Parathyroid adenoma (tissue), 2 donors: ENCODE measurements around the gene GALNT16.

ENCODE experiments used
- H2AFZ ChIP-seq: fragments of 300-600 bp; sonication (generic); one replicate; pipeline ENCODE4 v1.7.0; 2017; ENCODE audit warnings: antibody characterized with exemption, mild to moderate bottlenecking
- H3K27ac ChIP-seq: fragments of 300-600 bp; sonication (generic); one replicate; pipeline ENCODE4 v1.7.0; 2017
- H3K27me3 ChIP-seq: fragments of 300-600 bp; sonication (generic); one replicate; pipeline ENCODE4 v1.7.0; 2017; ENCODE audit warnings: low read length; ENCODE audit not compliant: control insufficient read depth, insufficient read depth
- H3K36me3 ChIP-seq: fragments of 300-600 bp; sonication (generic); one replicate; pipeline ENCODE4 v1.7.0; 2017; ENCODE audit warnings: low read length; ENCODE audit not compliant: control insufficient read depth, insufficient read depth
- H3K4me1 ChIP-seq: fragments of 300-600 bp; sonication (generic); one replicate; pipeline ENCODE4 v1.7.0; 2017; ENCODE audit warnings: control low read depth
- H3K4me2 ChIP-seq: fragments of 300-600 bp; sonication (generic); one replicate; pipeline ENCODE4 v1.7.0; 2017; ENCODE audit warnings: low read length
- H3K4me3 ChIP-seq: fragments of 300-600 bp; sonication (generic); one replicate; pipeline ENCODE4 v1.7.0; 2017; ENCODE audit warnings: low read depth, low read length
- H3K79me2 ChIP-seq: fragments of 300-600 bp; sonication (generic); one replicate; pipeline ENCODE4 v1.7.0; 2017; ENCODE audit warnings: control low read depth
- H3K9ac ChIP-seq: fragments of 300-600 bp; sonication (generic); one replicate; pipeline ENCODE4 v1.7.0; 2017; ENCODE audit warnings: mild to moderate bottlenecking
- H3K9me3 ChIP-seq: fragments of 300-600 bp; sonication (generic); one replicate; pipeline ENCODE4 v1.7.0; 2017; ENCODE audit warnings: low read length; ENCODE audit not compliant: control insufficient read depth
- TF ChIP-seq, protein P1 (sequence below): fragments of 300-600 bp; sonication (generic); IDR thresholded peaks from one replicate; pipeline ENCODE4 v1.7.0; 2017; ENCODE audit warnings: antibody characterized with exemption, mild to moderate bottlenecking
- donor health status: primary hyperparathyroidism.

Gene GALNT16

GRCh38 chr14:69280746-69281291 is 20.9 kb downstream of the GALNT16 start:
- Histone ChIP-seq H3K27ac (no peak overlapping the region), H3K79me2 (no peaks in the 10 kb centered on the region), H2AFZ (no peak overlapping the region), H3K4me2 (no peak overlapping the region), H3K9ac (no peak overlapping the region), H3K36me3 (no peaks in the 10 kb centered on the region), H3K4me3 (no peak overlapping the region), H3K9me3 (no peaks in the 10 kb centered on the region), H3K4me1 (no peaks in the 10 kb centered on the region), H3K27me3 (no peaks in the 10 kb centered on the region)
- TF ChIP-seq, protein P1, sequence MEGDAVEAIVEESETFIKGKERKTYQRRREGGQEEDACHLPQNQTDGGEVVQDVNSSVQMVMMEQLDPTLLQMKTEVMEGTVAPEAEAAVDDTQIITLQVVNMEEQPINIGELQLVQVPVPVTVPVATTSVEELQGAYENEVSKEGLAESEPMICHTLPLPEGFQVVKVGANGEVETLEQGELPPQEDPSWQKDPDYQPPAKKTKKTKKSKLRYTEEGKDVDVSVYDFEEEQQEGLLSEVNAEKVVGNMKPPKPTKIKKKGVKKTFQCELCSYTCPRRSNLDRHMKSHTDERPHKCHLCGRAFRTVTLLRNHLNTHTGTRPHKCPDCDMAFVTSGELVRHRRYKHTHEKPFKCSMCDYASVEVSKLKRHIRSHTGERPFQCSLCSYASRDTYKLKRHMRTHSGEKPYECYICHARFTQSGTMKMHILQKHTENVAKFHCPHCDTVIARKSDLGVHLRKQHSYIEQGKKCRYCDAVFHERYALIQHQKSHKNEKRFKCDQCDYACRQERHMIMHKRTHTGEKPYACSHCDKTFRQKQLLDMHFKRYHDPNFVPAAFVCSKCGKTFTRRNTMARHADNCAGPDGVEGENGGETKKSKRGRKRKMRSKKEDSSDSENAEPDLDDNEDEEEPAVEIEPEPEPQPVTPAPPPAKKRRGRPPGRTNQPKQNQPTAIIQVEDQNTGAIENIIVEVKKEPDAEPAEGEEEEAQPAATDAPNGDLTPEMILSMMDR = no peak

DNA sequence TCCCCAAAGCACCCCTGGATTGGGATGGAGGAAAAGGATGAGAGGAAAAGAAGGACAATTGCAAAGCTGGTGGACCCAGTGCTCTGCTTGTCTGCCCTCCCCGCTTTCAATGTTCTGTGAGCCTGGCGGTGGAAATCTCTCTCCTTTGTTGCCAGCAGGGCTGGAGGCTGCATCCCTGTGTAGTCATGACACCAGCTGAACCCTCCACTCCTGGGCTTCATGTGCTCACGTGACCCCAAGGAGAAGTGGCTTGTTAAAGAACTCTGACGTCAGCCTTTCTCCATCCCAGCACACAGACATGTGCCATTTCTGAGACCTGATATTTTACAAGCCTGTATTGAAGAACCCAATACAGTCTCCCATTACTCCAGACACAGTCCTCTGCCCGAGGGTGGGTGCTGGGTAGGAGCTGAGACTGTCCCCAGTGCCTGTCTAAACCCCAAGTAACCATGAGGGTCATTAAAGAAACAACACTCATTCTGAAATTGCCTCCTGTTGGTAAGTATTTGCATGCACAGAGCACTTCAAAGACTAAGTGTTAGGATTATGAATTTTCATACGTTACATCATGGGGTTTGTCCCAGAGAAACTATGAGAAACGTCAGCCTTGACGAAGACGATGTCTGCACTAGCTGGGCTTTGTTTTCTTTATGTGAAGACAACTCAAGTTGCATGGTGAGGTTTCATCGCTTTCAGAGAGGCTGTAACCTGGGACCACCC is 21.7 kb downstream of the GALNT16 start:
- Histone ChIP-seq H3K4me1 (no peaks in the 10 kb centered on the region), H3K4me2 (no peak overlapping the region), H3K36me3 (no peaks in the 10 kb centered on the region), H3K27ac (no peak overlapping the region), H2AFZ (no peak overlapping the region), H3K27me3 (no peaks in the 10 kb centered on the region), H3K79me2 (no peaks in the 10 kb centered on the region), H3K4me3 (no peak overlapping the region), H3K9ac (no peak overlapping the region), H3K9me3 (no peaks in the 10 kb centered on the region)
- TF ChIP-seq, protein P1 = no peak

GRCh38 chr14:69282448-69282847 is 22.5 kb downstream of the GALNT16 start:
- TF ChIP-seq, protein P1 = no peak
- Histone ChIP-seq H3K79me2 (no peaks in the 10 kb centered on the region), H3K9ac (no peak overlapping the region), H3K9me3 (no peaks in the 10 kb centered on the region), H3K27me3 (no peaks in the 10 kb centered on the region), H3K4me2 (no peak overlapping the region), H3K27ac (no peak overlapping the region), H3K4me1 (no peaks in the 10 kb centered on the region), H2AFZ (no peak overlapping the region), H3K4me3 (no peak overlapping the region), H3K36me3 (no peaks in the 10 kb centered on the region)

GRCh38 chr14:69284170-69284569 is 24.2 kb downstream of the GALNT16 start:
- Histone ChIP-seq H3K36me3 (no peaks in the 10 kb centered on the region), H2AFZ (no peak overlapping the region), H3K4me2 (no peak overlapping the region), H3K4me3 (no peak overlapping the region), H3K9ac (no peak overlapping the region), H3K79me2 (no peaks in the 10 kb centered on the region), H3K27ac (no peak overlapping the region), H3K4me1 (no peaks in the 10 kb centered on the region), H3K27me3 (no peaks in the 10 kb centered on the region), H3K9me3 (no peaks in the 10 kb centered on the region)
- TF ChIP-seq, protein P1 = no peak
